GM10248 (cell line): ENCODE results near the gene TPM1.
"Not testable (repeated sequence)": the region's sequence is repeated elsewhere in the genome, so short reads cannot be mapped to it uniquely, and the experiment has no call there.

Source experiments
- CTCF ChIA-PET: fragments of 300-600 bp; sonication (Branson Sonifier 250); formaldehyde crosslinking; extraction: SDS; loops from one replicate; lab custom pipeline; 2021; ENCODE audit warnings: antibody characterized with exemption; lab: Yijun Ruan, JAX
- POLR2A ChIA-PET: fragments of 350-650 bp; sonication (Branson Sonifier 250); formaldehyde crosslinking; extraction: SDS; loops from one replicate; lab custom pipeline; 2020; ENCODE audit warnings: antibody characterized with exemption; lab: Yijun Ruan, JAX
- DNase-seq: peaks from one replicate; pipeline ENCODE4 v3.0.0; 2012; ENCODE audit errors: extremely low spot score
- CTCF ChIP-seq: IDR thresholded peaks from 2 replicates; pipeline ENCODE4 v1.5.1; 2012; ENCODE audit warnings: mild to moderate bottlenecking, low read depth; ENCODE audit errors: extremely low read depth, missing control alignments, control extremely low read depth

The TPM1 gene

GRCh38 chr15:63041974-63042876 is at the start of gene TPM1:
TSS of gene TPM1 (plus strand) at chr15:63042747. CDS start at chr15:63042830, 83 bp downstream.
- ChIA-PET POLR2A (no interaction called here), CTCF (no interaction called here)
- peak; percentile 28 for DNase-seq
- TF ChIP-seq CTCF: no peak

- ChIA-PET CTCF (no interaction called here), POLR2A (no interaction called here)
- no peak for TF ChIP-seq CTCF
Observed at GRCh38 chr15:62993066-62993465, 49.5 kb upstream of the TPM1 start.

GRCh38 chr15:62993632-62994031 is 48.9 kb upstream of the TPM1 start:
- CTCF ChIA-PET: interaction anchor here (1.5 kb wide), 1 partner anchor 54 kb away, joined by 3 read pairs; no protein-coding TSS in a partner anchor

More at GRCh38 chr15:62993066-62993465, 49.5 kb upstream of the TPM1 start:
- DNase-seq: no peak

GRCh38 chr15:62994439-62994838 is 48.1 kb upstream of the TPM1 start:
- POLR2A ChIA-PET: no interaction called here
- CTCF ChIA-PET: interaction anchor here (1.5 kb wide), 1 partner anchor 53 kb away, joined by 3 read pairs; no protein-coding TSS in a partner anchor

More at GRCh38 chr15:62993632-62994031, 48.9 kb upstream of the TPM1 start:
- DNase-seq, POLR2A ChIA-PET: not testable (repeated sequence)

GRCh38 chr15:62994975-62995681 is 47.4 kb upstream of the TPM1 start:
- POLR2A ChIA-PET: no interaction called here
- no peak for TF ChIP-seq CTCF
- CTCF ChIA-PET: interaction anchor here (1.5 kb wide), 1 partner anchor 53 kb away, joined by 3 read pairs; no protein-coding TSS in a partner anchor
- DNase-seq: no peak

More at GRCh38 chr15:62994439-62994838, 48.1 kb upstream of the TPM1 start:
- no peak for TF ChIP-seq CTCF
- DNase-seq: no peak

GRCh38 chr15:62997441-62997840 is 45.1 kb upstream of the TPM1 start:
- no peak for TF ChIP-seq CTCF
- POLR2A ChIA-PET: no interaction called here
- DNase-seq: no peak
- CTCF ChIA-PET: interaction anchor here (1.1 kb wide), 1 partner anchor 11 kb away, joined by 3 read pairs; no protein-coding TSS in a partner anchor
